HepG2 (cell line): ENCODE data around the gene SMURF2. TPM values are rescaled to one million over a fixed set of nuclear protein-coding genes. Genes with fewer than 3 reads are reported as not detected.
A peak's percentile ranks its signal among the peaks of the same experiment; 100 is the strongest.

ENCODE experiments used
- CCAR2 ChIP-seq: fragments of 200-400 bp; formaldehyde crosslinking; optimal IDR thresholded peaks from 2 replicates; pipeline ENCODE3; 2018; ENCODE audit warnings: low read depth, mild to moderate bottlenecking, low read length, moderate library complexity
- DNMT3B ChIP-seq: conservative IDR thresholded peaks from 2 replicates; pipeline ENCODE4 v1.6.1; 2016; ENCODE audit warnings: missing biosample characterization, control low read depth
- EP300 ChIP-seq, 3 experiments: sonication (generic) in 1 of 3; formaldehyde crosslinking in 1 of 3; IDR thresholded peaks; 2 replicates each; pipeline versions ENCODE4 v1.5.1 to v1.6.1; 2011 to 2020; ENCODE audit warnings: low read depth in 2 of 3, low read length in 2 of 3, borderline replicate concordance in 1 of 3, improper control_type of control experiment in 1 of 3, mild to moderate bottlenecking in 1 of 3, missing genetic modification reagents in 1 of 3, moderate library complexity in 1 of 3
- IRF2 ChIP-seq: IDR thresholded peaks from 2 replicates; pipeline ENCODE4 v1.6.1; 2018; ENCODE audit warnings: missing genetic modification reagents, missing compliant biosample characterization
- JUN ChIP-seq: sonication (generic); formaldehyde crosslinking; IDR thresholded peaks from 2 replicates; pipeline ENCODE4 v1.4.0; 2020; ENCODE audit warnings: mild to moderate bottlenecking, missing genetic modification reagents
- MEF2D ChIP-seq: sonication (generic); formaldehyde crosslinking; IDR thresholded peaks from 2 replicates; pipeline ENCODE4 v1.5.1; 2020; ENCODE audit warnings: mild to moderate bottlenecking, missing genetic modification reagents
- MEIS1 ChIP-seq: sonication (generic); formaldehyde crosslinking; IDR thresholded peaks from 2 replicates; pipeline ENCODE4 v1.9.0; 2021; ENCODE audit warnings: mild to moderate bottlenecking, missing genetic modification reagents, moderate library complexity, borderline replicate concordance
- NFYB ChIP-seq: sonication (generic); formaldehyde crosslinking; IDR thresholded peaks from 2 replicates; pipeline ENCODE4 v1.4.0; 2020; ENCODE audit warnings: missing genetic modification reagents
- POGZ ChIP-seq: sonication (generic); formaldehyde crosslinking; IDR thresholded peaks from 2 replicates; pipeline ENCODE4 v1.4.0; 2020; ENCODE audit warnings: mild to moderate bottlenecking, missing genetic modification reagents
- REPIN1 ChIP-seq: sonication (generic); formaldehyde crosslinking; IDR thresholded peaks from 2 replicates; pipeline ENCODE4 v1.8.0; 2022; ENCODE audit warnings: missing genetic modification reagents, low read depth, mild to moderate bottlenecking, borderline replicate concordance
- SRSF1 ChIP-seq: fragments of 200-400 bp; formaldehyde crosslinking; optimal IDR thresholded peaks from 2 replicates; pipeline ENCODE3; 2017; ENCODE audit warnings: mild to moderate bottlenecking, low read depth, low read length, moderate library complexity
- ZNF30 ChIP-seq: sonication (generic); formaldehyde crosslinking; IDR thresholded peaks from 2 replicates; pipeline ENCODE4 v1.5.0; 2020; ENCODE audit warnings: mild to moderate bottlenecking, missing genetic modification reagents
- ZNF562 ChIP-seq: sonication (generic); formaldehyde crosslinking; IDR thresholded peaks from 2 replicates; pipeline ENCODE4 v1.8.0; 2022; ENCODE audit warnings: missing genetic modification reagents, borderline replicate concordance
- ZNF569 ChIP-seq: sonication (generic); formaldehyde crosslinking; IDR thresholded peaks from 2 replicates; pipeline ENCODE4 v1.5.0; 2020; ENCODE audit warnings: mild to moderate bottlenecking, missing genetic modification reagents, moderate library complexity, borderline replicate concordance
- ZNF747 ChIP-seq: sonication (generic); formaldehyde crosslinking; IDR thresholded peaks from 2 replicates; pipeline ENCODE4 v1.8.1; 2023; ENCODE audit warnings: missing genetic modification reagents, mild to moderate bottlenecking, borderline replicate concordance
- ZNF768 ChIP-seq: sonication (generic); formaldehyde crosslinking; IDR thresholded peaks from 2 replicates; pipeline ENCODE4 v1.4.0; 2020; ENCODE audit warnings: missing genetic modification reagents
- ZNF850 ChIP-seq: sonication (generic); formaldehyde crosslinking; conservative IDR thresholded peaks from 2 replicates; pipeline ENCODE4 v1.9.0; 2021; ENCODE audit warnings: mild to moderate bottlenecking, missing genetic modification reagents
- ZNF878 ChIP-seq: sonication (generic); formaldehyde crosslinking; IDR thresholded peaks from 2 replicates; pipeline ENCODE4 v1.8.1; 2023; ENCODE audit warnings: mild to moderate bottlenecking, missing genetic modification reagents, moderate library complexity
- polyA plus RNA-seq, 8 experiments: library from polyadenylated mRNA; depleted of rRNA in 3 of 8; stranded (reverse) in 7 of 8; unstranded in 1 of 8; fragments of >200 nt; fragmentation: Illumina TruSeq in 4 of 8; extraction: Trizol in 4 of 8; gene quantifications; 2 replicates each; pipeline versions ENCODE4 v1.2.1 to v1.2.3, GENCODE V29; 2011 to 2016; ENCODE audit warnings: low read depth in 4 of 8, missing spikeins in 1 of 8, mixed read lengths in 1 of 8; ENCODE audit not compliant: insufficient read depth in 1 of 8
- total RNA-seq, 5 experiments: library from RNA; depleted of rRNA; stranded (reverse); fragments of >200 nt; fragmentation: Illumina TruSeq; extraction: Trizol; gene quantifications; 2 replicates each; pipeline ENCODE4 v1.2.3, GENCODE V29; 2016; ENCODE audit warnings: low read depth in 1 of 5
- TF ChIP-seq, protein P1 (sequence below): sonication (generic); formaldehyde crosslinking; IDR thresholded peaks from 2 replicates; pipeline ENCODE4 v1.4.0; 2020; ENCODE audit warnings: missing genetic modification reagents, mild to moderate bottlenecking, borderline replicate concordance
- TF ChIP-seq, protein P2 (sequence below): sonication (generic); formaldehyde crosslinking; IDR thresholded peaks from 2 replicates; pipeline ENCODE4 v1.4.0; 2020; ENCODE audit warnings: mild to moderate bottlenecking, missing genetic modification reagents, borderline replicate concordance
- TF ChIP-seq, protein P3 (sequence below), 2 experiments: sonication (generic) in 1 of 2; formaldehyde crosslinking in 1 of 2; IDR thresholded peaks; 2 replicates each; pipeline versions ENCODE4 v1.6.1 to v1.9.0; 2014 to 2022; ENCODE audit warnings: antibody characterized with exemption in 1 of 2, borderline replicate concordance in 1 of 2, inconsistent platforms in 1 of 2, low read depth in 1 of 2, missing genetic modification reagents in 1 of 2

SMURF2 gene
- total and polyA plus RNA-seq, 2 of the 13 experiments (the other 11 are each of a cell fraction or from before 2014, with no cell fraction given): 14.9 to 24.3 TPM

DNA sequence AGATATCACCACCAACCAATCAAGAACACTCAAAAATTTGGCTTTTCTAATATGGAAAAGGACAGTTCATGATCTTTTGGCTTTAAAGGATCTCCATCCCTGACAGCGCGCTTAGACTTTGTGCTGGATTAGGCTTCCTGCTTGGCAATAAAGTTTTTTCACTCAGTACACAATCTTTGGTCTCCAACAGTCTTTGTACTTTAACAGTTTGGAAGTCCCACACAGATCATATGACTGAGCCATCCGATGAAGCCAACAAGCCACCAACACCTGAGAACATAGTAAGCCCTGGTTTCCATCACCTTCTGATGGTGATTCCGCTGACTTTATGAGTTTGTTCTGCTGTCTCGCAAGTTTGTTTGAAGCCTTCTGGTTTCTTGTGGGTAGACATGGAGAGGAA lies 34.3 kb downstream of the SMURF2 start (continued):
- TF ChIP-seq MEF2D (CRISPR knock-in tag) (0 out of 2 replicates have a peak, but pooled peaks have one; percentile 36), REPIN1 (no peak; the same call in 1 of the 2 replicates), ZNF569 (CRISPR knock-in tag) (no peak), ZNF30 (CRISPR knock-in tag) (no peak), CCAR2 (no peak), ZNF747 (CRISPR knock-in tag) (no peak; the same call in 1 of the 2 replicates), ZNF878 (CRISPR knock-in tag) (no peak), ZNF850 (no peak), MEIS1 (CRISPR knock-in tag) (0 out of 2 replicates have a peak, but pooled peaks have one; percentile 49), ZNF768 (CRISPR knock-in tag) (no peak), POGZ (CRISPR knock-in tag) (peak; percentile 91), IRF2 (CRISPR knock-in tag) (no peak), SRSF1 (no peak), EP300 (IDR thresholded peaks at IDR 0.05; ENCODE audit: low read depth in 2 of 2, low read length in 2 of 2) (peak in 1 of 2 experiments; percentile 51; a peak in 1 of 4 replicates), EP300 (CRISPR knock-in tag; IDR thresholded peaks at IDR 0.05; ENCODE audit: borderline replicate concordance) (no peak), NFYB (CRISPR knock-in tag) (no peak), ZNF562 (CRISPR knock-in tag) (no peak), JUN (CRISPR knock-in tag) (no peak), DNMT3B (CRISPR knock-in tag) (no peak)
- TF ChIP-seq, protein P1, sequence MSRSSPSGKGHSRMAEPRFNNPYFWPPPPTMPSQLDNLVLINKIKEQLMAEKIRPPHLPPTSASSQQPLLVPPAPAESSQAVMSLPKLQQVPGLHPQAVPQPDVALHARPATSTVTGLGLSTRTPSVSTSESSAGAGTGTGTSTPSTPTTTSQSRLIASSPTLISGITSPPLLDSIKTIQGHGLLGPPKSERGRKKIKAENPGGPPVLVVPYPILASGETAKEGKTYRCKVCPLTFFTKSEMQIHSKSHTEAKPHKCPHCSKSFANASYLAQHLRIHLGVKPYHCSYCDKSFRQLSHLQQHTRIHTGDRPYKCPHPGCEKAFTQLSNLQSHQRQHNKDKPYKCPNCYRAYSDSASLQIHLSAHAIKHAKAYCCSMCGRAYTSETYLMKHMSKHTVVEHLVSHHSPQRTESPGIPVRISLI: peak; percentile 66; the same call in 1 of the 2 replicates
- TF ChIP-seq, protein P2, sequence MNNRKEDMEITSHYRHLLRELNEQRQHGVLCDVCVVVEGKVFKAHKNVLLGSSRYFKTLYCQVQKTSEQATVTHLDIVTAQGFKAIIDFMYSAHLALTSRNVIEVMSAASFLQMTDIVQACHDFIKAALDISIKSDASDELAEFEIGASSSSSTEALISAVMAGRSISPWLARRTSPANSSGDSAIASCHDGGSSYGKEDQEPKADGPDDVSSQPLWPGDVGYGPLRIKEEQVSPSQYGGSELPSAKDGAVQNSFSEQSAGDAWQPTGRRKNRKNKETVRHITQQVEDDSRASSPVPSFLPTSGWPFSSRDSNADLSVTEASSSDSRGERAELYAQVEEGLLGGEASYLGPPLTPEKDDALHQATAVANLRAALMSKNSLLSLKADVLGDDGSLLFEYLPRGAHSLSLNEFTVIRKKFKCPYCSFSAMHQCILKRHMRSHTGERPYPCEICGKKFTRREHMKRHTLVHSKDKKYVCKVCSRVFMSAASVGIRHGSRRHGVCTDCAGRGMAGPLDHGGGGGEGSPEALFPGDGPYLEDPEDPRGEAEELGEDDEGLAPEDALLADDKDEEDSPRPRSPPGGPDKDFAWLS (CRISPR knock-in tag): no peak
- TF ChIP-seq, protein P3, sequence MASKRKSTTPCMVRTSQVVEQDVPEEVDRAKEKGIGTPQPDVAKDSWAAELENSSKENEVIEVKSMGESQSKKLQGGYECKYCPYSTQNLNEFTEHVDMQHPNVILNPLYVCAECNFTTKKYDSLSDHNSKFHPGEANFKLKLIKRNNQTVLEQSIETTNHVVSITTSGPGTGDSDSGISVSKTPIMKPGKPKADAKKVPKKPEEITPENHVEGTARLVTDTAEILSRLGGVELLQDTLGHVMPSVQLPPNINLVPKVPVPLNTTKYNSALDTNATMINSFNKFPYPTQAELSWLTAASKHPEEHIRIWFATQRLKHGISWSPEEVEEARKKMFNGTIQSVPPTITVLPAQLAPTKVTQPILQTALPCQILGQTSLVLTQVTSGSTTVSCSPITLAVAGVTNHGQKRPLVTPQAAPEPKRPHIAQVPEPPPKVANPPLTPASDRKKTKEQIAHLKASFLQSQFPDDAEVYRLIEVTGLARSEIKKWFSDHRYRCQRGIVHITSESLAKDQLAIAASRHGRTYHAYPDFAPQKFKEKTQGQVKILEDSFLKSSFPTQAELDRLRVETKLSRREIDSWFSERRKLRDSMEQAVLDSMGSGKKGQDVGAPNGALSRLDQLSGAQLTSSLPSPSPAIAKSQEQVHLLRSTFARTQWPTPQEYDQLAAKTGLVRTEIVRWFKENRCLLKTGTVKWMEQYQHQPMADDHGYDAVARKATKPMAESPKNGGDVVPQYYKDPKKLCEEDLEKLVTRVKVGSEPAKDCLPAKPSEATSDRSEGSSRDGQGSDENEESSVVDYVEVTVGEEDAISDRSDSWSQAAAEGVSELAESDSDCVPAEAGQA (IDR thresholded peaks at IDR 0.05; ENCODE audit: low read depth): no peak
- TF ChIP-seq, protein P3 (CRISPR knock-in tag; IDR thresholded peaks at IDR 0.05; ENCODE audit: borderline replicate concordance): no peak
